ENCODE results near the gene CBX6. TPM values are rescaled to one million over a fixed set of nuclear protein-coding genes. Genes with fewer than 3 reads are reported as not detected.
A peak's percentile ranks its signal among the peaks of the same experiment; 100 is the strongest.

The CBX6 gene
- total and polyA plus RNA-seq, 9 of the 15 experiments (the other 6 are each of a cell fraction or from before 2014, with no cell fraction given) = 0.75 to 31.6 (median 8.0) TPM

DNA sequence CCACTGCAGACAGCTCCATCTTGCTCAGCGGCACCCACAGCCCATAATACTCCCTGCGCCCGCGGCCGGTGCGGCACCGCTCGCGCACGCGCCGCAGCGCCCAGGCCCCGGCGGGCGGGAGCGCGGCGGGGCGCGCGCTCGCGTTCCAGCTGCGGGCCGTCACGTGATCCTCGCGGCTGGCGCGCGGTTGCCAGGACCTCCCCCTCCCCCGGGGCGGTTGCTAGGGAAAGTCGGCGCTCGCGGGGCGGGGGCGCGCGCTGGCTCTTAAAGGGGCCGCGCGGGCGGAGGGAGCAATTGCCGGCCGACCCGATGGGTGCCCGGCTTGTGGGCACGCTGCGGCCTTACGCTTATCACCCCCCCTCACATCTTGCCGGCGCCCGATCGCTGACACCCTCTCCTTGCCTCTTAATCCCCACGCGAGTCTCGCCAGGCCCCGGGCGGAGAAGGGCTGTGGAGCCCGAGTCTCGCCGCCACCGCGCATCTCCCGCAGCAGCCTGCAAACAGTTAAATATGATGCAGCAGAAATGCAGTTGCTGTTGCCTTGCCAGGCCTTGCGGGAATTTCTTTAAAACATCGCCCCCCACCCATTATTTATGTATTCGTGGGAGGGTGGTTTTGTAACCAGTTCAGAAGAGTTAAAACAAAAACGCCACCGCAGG lies at the start of gene CBX6 (continued):
- TF ChIP-seq ZNF699 (CRISPR knock-in tag; IDR thresholded peaks at IDR 0.05; ENCODE audit: insufficient replicate concordance) = no peak
- no peak for TF ChIP-seq SIN3B (IDR thresholded peaks at IDR 0.05; ENCODE audit: low read depth)
- no peak for TF ChIP-seq KLF10 (CRISPR knock-in tag; IDR thresholded peaks at IDR 0.05)
- TF ChIP-seq, protein P1, sequence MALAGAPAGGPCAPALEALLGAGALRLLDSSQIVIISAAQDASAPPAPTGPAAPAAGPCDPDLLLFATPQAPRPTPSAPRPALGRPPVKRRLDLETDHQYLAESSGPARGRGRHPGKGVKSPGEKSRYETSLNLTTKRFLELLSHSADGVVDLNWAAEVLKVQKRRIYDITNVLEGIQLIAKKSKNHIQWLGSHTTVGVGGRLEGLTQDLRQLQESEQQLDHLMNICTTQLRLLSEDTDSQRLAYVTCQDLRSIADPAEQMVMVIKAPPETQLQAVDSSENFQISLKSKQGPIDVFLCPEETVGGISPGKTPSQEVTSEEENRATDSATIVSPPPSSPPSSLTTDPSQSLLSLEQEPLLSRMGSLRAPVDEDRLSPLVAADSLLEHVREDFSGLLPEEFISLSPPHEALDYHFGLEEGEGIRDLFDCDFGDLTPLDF (CRISPR knock-in tag; IDR thresholded peaks at IDR 0.05) = no peak
- no peak for TF ChIP-seq ZNF175 (CRISPR knock-in tag; IDR thresholded peaks at IDR 0.05; ENCODE audit: low read depth)
- 0 out of 2 replicates have a peak, but pooled peaks have one; percentile 5 for TF ChIP-seq CHD2 (IDR thresholded peaks at IDR 0.05; ENCODE audit: low read depth, low read length)
- TF ChIP-seq KLF16 (IDR thresholded peaks at IDR 0.05) = no peak
- TF ChIP-seq, protein P2, sequence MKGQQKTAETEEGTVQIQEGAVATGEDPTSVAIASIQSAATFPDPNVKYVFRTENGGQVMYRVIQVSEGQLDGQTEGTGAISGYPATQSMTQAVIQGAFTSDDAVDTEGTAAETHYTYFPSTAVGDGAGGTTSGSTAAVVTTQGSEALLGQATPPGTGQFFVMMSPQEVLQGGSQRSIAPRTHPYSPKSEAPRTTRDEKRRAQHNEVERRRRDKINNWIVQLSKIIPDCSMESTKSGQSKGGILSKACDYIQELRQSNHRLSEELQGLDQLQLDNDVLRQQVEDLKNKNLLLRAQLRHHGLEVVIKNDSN (CRISPR knock-in tag; IDR thresholded peaks at IDR 0.05) = peak; percentile 83
- TF ChIP-seq ZNF212 (CRISPR knock-in tag; IDR thresholded peaks at IDR 0.05) = no peak
- no peak for TF ChIP-seq HCFC1 (IDR thresholded peaks at IDR 0.05; ENCODE audit: low read depth, low read length)
- TF ChIP-seq, protein P3, sequence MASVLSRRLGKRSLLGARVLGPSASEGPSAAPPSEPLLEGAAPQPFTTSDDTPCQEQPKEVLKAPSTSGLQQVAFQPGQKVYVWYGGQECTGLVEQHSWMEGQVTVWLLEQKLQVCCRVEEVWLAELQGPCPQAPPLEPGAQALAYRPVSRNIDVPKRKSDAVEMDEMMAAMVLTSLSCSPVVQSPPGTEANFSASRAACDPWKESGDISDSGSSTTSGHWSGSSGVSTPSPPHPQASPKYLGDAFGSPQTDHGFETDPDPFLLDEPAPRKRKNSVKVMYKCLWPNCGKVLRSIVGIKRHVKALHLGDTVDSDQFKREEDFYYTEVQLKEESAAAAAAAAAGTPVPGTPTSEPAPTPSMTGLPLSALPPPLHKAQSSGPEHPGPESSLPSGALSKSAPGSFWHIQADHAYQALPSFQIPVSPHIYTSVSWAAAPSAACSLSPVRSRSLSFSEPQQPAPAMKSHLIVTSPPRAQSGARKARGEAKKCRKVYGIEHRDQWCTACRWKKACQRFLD (CRISPR knock-in tag; IDR thresholded peaks at IDR 0.05) = peak; percentile 58; the same call in 1 of the 2 replicates
- TF ChIP-seq NFYB (IDR thresholded peaks at IDR 0.05; ENCODE audit: extremely low read depth, insufficient read length) = no peak
- no peak for TF ChIP-seq FOS (IDR thresholded peaks at IDR 0.05; ENCODE audit: extremely low read depth, insufficient read length)
- peak; percentile 28 for TF ChIP-seq TAF1 (IDR thresholded peaks at IDR 0.05; ENCODE audit: control insufficient read depth, extremely low read depth, insufficient read depth, low read length, severe bottlenecking)
- no peak for TF ChIP-seq ETV1 (tag; conservative IDR thresholded peaks at IDR 0.05; ENCODE audit: low read depth)
- TF ChIP-seq, protein P4, sequence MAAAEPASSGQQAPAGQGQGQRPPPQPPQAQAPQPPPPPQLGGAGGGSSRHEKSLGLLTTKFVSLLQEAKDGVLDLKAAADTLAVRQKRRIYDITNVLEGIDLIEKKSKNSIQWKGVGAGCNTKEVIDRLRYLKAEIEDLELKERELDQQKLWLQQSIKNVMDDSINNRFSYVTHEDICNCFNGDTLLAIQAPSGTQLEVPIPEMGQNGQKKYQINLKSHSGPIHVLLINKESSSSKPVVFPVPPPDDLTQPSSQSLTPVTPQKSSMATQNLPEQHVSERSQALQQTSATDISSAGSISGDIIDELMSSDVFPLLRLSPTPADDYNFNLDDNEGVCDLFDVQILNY (CRISPR knock-in tag; IDR thresholded peaks at IDR 0.05) = no peak
- TF ChIP-seq, protein P5, sequence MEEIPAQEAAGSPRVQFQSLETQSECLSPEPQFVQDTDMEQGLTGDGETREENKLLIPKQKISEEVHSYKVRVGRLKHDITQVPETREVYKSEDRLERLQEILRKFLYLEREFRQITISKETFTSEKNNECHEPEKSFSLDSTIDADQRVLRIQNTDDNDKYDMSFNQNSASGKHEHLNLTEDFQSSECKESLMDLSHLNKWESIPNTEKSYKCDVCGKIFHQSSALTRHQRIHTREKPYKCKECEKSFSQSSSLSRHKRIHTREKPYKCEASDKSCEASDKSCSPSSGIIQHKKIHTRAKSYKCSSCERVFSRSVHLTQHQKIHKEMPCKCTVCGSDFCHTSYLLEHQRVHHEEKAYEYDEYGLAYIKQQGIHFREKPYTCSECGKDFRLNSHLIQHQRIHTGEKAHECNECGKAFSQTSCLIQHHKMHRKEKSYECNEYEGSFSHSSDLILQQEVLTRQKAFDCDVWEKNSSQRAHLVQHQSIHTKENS (CRISPR knock-in tag; IDR thresholded peaks at IDR 0.05) = no peak
- TF ChIP-seq BMI1 (IDR thresholded peaks at IDR 0.05; ENCODE audit: low read length) = no peak
- no peak for TF ChIP-seq MYBL2 (IDR thresholded peaks at IDR 0.05; ENCODE audit: low read depth)
- TF ChIP-seq MYBL2 (CRISPR knock-in tag; IDR thresholded peaks at IDR 0.05; ENCODE audit: borderline replicate concordance) = no peak
- no peak for TF ChIP-seq ZNF3 (CRISPR knock-in tag; IDR thresholded peaks at IDR 0.05)
- TF ChIP-seq, protein P6, sequence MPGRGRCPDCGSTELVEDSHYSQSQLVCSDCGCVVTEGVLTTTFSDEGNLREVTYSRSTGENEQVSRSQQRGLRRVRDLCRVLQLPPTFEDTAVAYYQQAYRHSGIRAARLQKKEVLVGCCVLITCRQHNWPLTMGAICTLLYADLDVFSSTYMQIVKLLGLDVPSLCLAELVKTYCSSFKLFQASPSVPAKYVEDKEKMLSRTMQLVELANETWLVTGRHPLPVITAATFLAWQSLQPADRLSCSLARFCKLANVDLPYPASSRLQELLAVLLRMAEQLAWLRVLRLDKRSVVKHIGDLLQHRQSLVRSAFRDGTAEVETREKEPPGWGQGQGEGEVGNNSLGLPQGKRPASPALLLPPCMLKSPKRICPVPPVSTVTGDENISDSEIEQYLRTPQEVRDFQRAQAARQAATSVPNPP (IDR thresholded peaks at IDR 0.05; ENCODE audit: borderline replicate concordance, insufficient read depth, insufficient read length) = no peak

Data from K562 (cell line).